Activated naive CD8-positive, alpha-beta T cell treated with anti-CD3 and anti-CD28 coated beads for 36 hours (primary cell): ENCODE results near the gene MYBPC2. TPM values are rescaled to one million over a fixed set of nuclear protein-coding genes. Genes with fewer than 3 reads are reported as not detected.
"Not testable (repeated sequence)": the region's sequence is repeated elsewhere in the genome, so short reads cannot be mapped to it uniquely, and the experiment has no call there.

ENCODE experiments used
- DNase-seq: peaks from one replicate; pipeline ENCODE4 v3.0.0; 2021
- H3K27ac Mint-ChIP-seq: one replicate; pipeline ENCODE4 v1.8.0; 2022; ENCODE audit warnings: mild to moderate bottlenecking, moderate library complexity, mixed read lengths
- H3K27me3 Mint-ChIP-seq: one replicate; pipeline ENCODE4 v1.8.0; 2022; ENCODE audit warnings: mild to moderate bottlenecking, mixed read lengths
- H3K36me3 Mint-ChIP-seq: one replicate; pipeline ENCODE4 v1.8.0; 2021; ENCODE audit warnings: mild to moderate bottlenecking, mixed read lengths
- H3K4me1 Mint-ChIP-seq: one replicate; pipeline ENCODE4 v1.8.0; 2021; ENCODE audit warnings: mixed read lengths
- H3K4me3 Mint-ChIP-seq: one replicate; pipeline ENCODE4 v1.8.0; 2022; ENCODE audit warnings: mild to moderate bottlenecking, moderate library complexity, mixed read lengths
- H3K9me3 Mint-ChIP-seq: one replicate; pipeline ENCODE4 v1.8.0; 2022; ENCODE audit warnings: mixed read lengths
- total RNA-seq, 2 experiments: library from RNA; stranded (reverse); gene quantifications; one replicate each; pipeline ENCODE4 v1.2.3, GENCODE V29; 2021

Gene MYBPC2
- total RNA-seq, 2 experiments from 2014 or later: 0.12 to 0.45 TPM

DNA sequence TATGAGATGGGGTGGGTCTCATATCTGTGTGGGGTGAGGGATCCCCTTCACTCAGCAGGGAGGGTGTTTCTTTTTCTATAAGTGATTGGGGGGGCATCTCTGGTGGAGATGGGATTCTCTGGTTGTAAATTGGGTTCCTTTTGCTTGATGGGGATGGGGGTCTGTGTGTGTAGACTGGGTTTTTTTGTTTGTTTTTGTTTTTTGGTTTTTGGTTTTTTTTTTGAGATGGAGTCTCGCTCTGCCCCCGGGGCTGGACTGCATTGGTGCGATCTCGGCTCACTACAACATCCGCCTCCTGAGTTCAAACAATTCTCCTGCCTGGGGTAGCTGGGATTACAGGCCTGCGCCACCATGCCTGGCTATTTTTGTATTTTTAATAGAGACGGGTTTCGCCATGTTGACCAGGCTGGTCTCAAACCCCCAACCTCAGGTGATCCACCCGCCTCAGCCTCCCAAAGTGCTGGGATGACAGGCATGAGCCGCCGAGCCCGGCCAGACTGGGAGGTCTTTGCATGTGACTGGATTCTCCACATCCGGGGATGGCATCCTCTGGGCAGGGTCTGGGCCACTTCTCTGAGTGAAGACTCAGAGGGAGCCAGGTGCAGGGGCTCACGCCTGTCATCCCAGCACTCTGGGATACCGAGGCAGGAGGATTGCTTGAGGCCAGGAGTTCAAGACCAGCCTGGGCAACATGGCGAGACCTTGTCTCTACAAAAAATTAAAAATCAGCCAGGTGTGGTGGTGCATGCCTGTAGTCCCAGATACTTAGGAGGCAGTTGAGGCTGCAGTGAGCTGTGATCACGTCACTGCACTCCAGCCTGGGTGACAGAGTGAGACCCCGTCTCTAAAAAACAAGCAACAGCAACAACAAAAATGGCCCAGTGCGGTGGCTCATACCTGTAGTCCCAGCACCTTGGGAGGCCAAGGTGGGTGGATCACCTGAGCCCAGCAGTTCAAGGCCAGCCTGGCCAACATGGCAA lies 799 bp downstream of the MYBPC2 start:
- H3K4me1 Mint-ChIP-seq: peaks cover 13% of the 10 kb centered on the region
- H3K36me3 Mint-ChIP-seq: no peaks in the 10 kb centered on the region
- H3K27me3 Mint-ChIP-seq: peaks cover 34% of the 10 kb centered on the region
- peak overlapping the region; percentile 16 for H3K4me3 Mint-ChIP-seq
- no peak for DNase-seq
- no peaks in the 10 kb centered on the region for H3K9me3 Mint-ChIP-seq
- no peak overlapping the region for H3K27ac Mint-ChIP-seq

DNA sequence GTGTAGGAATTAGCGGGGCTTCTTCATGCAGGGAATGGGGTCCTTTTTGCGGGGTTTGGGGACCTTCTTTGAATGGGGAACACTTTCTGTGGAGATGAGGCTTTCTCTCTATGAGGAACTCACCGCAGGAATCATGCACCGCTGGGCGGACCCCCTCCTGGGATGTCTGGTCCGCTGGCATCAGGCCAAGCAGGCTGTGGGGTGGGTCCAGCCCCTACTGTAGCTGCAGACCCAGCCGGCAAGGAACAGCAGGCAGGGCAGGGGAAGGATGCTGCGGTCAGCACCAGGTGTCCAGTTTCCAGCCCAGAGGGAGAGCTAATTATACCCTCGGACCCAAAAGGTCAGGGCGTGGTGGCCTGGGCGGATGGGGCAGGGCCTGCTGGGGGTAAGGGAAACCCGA lies 1.8 kb downstream of the MYBPC2 start:
- H3K9me3 Mint-ChIP-seq: no peaks in the 10 kb centered on the region
- H3K4me1 Mint-ChIP-seq: peaks cover 11% of the 10 kb centered on the region
- H3K4me3 Mint-ChIP-seq: no peak overlapping the region
- H3K36me3 Mint-ChIP-seq: no peaks in the 10 kb centered on the region
- no peak overlapping the region for H3K27ac Mint-ChIP-seq
- DNase-seq: no peak
- peaks cover 29% of the 10 kb centered on the region for H3K27me3 Mint-ChIP-seq

GRCh38 chr19:50435221-50435620 lies 2.5 kb downstream of the MYBPC2 start:
- H3K27ac Mint-ChIP-seq: no peak overlapping the region
- peaks cover 22% of the 10 kb centered on the region for H3K27me3 Mint-ChIP-seq
- DNase-seq: no peak
- H3K4me3 Mint-ChIP-seq: no peak overlapping the region
- H3K9me3 Mint-ChIP-seq: no peaks in the 10 kb centered on the region
- H3K36me3 Mint-ChIP-seq: no peaks in the 10 kb centered on the region
- H3K4me1 Mint-ChIP-seq: peaks cover 11% of the 10 kb centered on the region

- Mint-ChIP-seq H3K27ac (no peak overlapping the region), H3K27me3 (peaks cover 19% of the 10 kb centered on the region)
Observed at GRCh38 chr19:50435627-50436026, 2.9 kb downstream of the MYBPC2 start.

DNA sequence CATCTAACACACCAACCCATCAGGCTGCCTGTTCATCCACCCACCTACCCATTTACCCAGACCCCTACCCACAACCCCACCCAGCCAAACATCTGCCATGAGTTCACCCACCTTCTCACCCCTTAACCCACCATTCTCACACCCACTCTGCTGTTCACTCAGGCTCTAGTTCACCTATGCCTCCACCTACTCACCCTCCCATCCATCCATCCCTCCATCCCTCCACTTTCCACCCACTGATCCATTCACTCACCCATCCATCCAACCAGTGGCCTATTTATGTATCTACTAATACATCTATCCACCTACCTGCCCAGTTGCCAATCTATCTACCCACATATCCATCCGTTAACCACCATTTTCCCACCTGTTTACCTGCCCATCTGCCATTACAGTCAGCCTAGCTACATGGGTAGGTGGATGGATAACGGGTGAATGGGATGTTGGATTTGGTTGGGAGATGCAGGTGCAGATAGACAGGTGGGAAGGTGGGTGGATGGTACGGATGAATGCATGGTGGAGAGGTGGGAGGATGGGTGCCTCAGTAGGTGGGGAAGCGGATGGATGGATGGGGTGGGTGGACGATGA lies 5.3 kb downstream of the MYBPC2 start:
- Mint-ChIP-seq H3K9me3 (no peaks in the 10 kb centered on the region), H3K4me1 (no peaks in the 10 kb centered on the region), H3K27ac (no peak overlapping the region), H3K4me3 (no peak overlapping the region), H3K36me3 (no peaks in the 10 kb centered on the region), H3K27me3 (peaks cover 4% of the 10 kb centered on the region)
- no peak for DNase-seq

More at GRCh38 chr19:50435627-50436026, 2.9 kb downstream of the MYBPC2 start:
- no peak overlapping the region for H3K4me3 Mint-ChIP-seq
- peaks cover 11% of the 10 kb centered on the region for H3K4me1 Mint-ChIP-seq
- no peaks in the 10 kb centered on the region for H3K9me3 Mint-ChIP-seq
- no peaks in the 10 kb centered on the region for H3K36me3 Mint-ChIP-seq
- no peak for DNase-seq

GRCh38 chr19:50439130-50439529 lies 6.4 kb downstream of the MYBPC2 start:
- not testable (repeated sequence) for H3K27me3 Mint-ChIP-seq, H3K4me1 Mint-ChIP-seq, H3K4me3 Mint-ChIP-seq, H3K9me3 Mint-ChIP-seq, H3K36me3 Mint-ChIP-seq, H3K27ac Mint-ChIP-seq, DNase-seq

DNA sequence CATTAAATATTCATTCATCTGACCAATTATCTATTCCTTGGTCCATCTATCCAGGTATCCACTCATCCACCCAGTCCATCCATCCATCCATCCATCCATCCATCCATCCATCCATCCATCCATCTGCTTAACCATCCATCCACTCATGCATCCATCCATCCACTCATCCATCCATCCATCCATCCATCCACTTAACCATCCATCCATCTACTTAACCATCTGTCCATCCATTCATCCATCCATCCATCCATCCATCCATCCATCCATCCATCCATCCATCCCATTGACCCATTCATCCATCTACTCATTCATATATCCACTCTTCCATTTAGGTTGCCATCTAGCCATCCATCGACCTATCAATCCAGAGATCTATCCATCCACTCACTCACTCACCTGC lies 11.4 kb downstream of the MYBPC2 start:
- Mint-ChIP-seq H3K4me3 (no peak overlapping the region), H3K36me3 (peaks cover 2% of the 10 kb centered on the region), H3K9me3 (no peaks in the 10 kb centered on the region)

GRCh38 chr19:50447053-50447452 lies 14.4 kb downstream of the MYBPC2 start:
- H3K36me3 Mint-ChIP-seq: peaks cover 2% of the 10 kb centered on the region
- peaks cover 13% of the 10 kb centered on the region for H3K27me3 Mint-ChIP-seq
- DNase-seq: no peak
- H3K4me3 Mint-ChIP-seq: no peak overlapping the region
- H3K4me1 Mint-ChIP-seq: no peaks in the 10 kb centered on the region
- no peak overlapping the region for H3K27ac Mint-ChIP-seq
- H3K9me3 Mint-ChIP-seq: no peaks in the 10 kb centered on the region

More for the DNA sequence above, 11.4 kb downstream of the MYBPC2 start:
- Mint-ChIP-seq H3K27me3 (no peaks in the 10 kb centered on the region), H3K27ac (no peak overlapping the region), H3K4me1 (no peaks in the 10 kb centered on the region)
- no peak for DNase-seq

- H3K4me1 Mint-ChIP-seq: no peaks in the 10 kb centered on the region
- no peak overlapping the region for H3K4me3 Mint-ChIP-seq
- H3K27ac Mint-ChIP-seq: no peak overlapping the region
- H3K27me3 Mint-ChIP-seq: peaks cover 13% of the 10 kb centered on the region
- H3K9me3 Mint-ChIP-seq: no peaks in the 10 kb centered on the region
- DNase-seq: no peak
- peaks cover 2% of the 10 kb centered on the region for H3K36me3 Mint-ChIP-seq
Observed at GRCh38 chr19:50447750-50448149, 15.1 kb downstream of the MYBPC2 start.

- Mint-ChIP-seq H3K27me3 (peaks cover 13% of the 10 kb centered on the region), H3K4me3 (no peak overlapping the region), H3K4me1 (no peaks in the 10 kb centered on the region), H3K36me3 (peaks cover 2% of the 10 kb centered on the region), H3K27ac (no peak overlapping the region), H3K9me3 (no peaks in the 10 kb centered on the region)
- DNase-seq: no peak
Observed at GRCh38 chr19:50449236-50449899, 16.7 kb downstream of the MYBPC2 start.

DNA sequence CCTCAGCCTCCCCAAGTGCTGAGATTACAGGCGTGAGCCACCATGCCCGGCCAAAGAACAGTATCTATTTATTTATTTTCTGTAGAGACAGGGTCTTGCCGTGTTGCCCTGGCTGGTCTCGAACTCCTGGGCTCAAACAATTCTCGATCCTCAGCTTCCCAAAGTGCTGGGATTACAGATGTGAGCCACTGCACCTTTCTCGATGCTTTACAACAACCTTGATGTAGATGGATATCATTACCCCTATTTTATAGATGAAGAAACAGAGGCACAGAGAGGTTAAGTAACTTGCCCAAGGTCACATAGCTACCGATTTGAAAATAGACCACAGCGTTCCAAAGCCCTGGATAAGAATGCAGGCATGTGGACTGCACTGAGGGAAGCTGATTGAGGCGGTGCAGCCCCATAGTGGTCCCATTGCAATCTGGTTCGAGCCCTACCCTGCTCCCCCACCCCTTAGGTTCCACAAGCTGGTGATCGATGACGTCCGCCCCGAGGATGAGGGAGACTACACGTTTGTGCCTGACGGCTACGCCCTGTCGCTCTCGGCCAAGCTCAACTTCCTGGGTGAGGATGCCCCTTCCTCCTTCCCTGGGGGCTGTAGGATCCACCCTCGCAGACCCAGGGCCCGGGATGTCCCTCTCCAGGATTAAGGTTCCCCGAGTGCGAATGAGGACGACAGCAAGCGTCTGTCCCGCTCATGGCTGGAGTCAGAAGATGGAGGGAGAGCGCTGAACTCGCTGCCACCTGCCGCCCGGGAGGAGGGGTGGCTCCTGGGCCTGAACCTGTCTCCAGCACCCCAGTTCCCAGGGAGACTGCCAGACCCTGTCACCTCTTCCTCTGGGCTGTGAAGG lies 17.9 kb downstream of the MYBPC2 start:
- Mint-ChIP-seq H3K9me3 (no peaks in the 10 kb centered on the region), H3K4me3 (no peak overlapping the region), H3K4me1 (no peaks in the 10 kb centered on the region), H3K36me3 (peaks cover 2% of the 10 kb centered on the region), H3K27ac (no peak overlapping the region), H3K27me3 (peaks cover 13% of the 10 kb centered on the region)
- DNase-seq: no peak

GRCh38 chr19:50451223-50451534 lies 18.5 kb downstream of the MYBPC2 start:
- no peak for DNase-seq
- Mint-ChIP-seq H3K4me3 (no peak overlapping the region), H3K36me3 (peaks cover 2% of the 10 kb centered on the region), H3K27ac (no peak overlapping the region), H3K9me3 (no peaks in the 10 kb centered on the region), H3K4me1 (no peaks in the 10 kb centered on the region), H3K27me3 (peaks cover 13% of the 10 kb centered on the region)

- H3K4me1 Mint-ChIP-seq: no peaks in the 10 kb centered on the region
- H3K4me3 Mint-ChIP-seq: no peak overlapping the region
- H3K27me3 Mint-ChIP-seq: peaks cover 27% of the 10 kb centered on the region
- no peak for DNase-seq
- no peaks in the 10 kb centered on the region for H3K9me3 Mint-ChIP-seq
- H3K36me3 Mint-ChIP-seq: no peaks in the 10 kb centered on the region
- no peak overlapping the region for H3K27ac Mint-ChIP-seq
Observed at GRCh38 chr19:50453243-50453642, 20.6 kb downstream of the MYBPC2 start.

DNA sequence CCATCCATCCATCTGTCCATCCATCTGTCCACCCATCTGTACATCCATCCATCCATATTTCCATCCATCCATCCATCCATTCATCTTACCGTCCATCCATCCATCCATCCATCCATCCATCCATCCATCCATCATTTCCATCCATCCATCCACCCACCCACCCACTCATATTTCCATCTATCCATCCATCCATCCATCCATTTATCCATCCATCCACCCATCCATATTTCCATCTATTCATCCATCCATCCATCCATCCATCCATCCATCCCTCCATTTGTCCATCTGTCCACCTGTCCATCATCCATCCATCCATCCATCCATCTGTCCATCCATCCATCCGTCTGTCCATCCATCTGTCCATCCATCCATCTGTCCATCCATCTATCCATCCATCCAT lies 23.3 kb downstream of the MYBPC2 start:
- H3K27ac Mint-ChIP-seq: no peak overlapping the region
- no peaks in the 10 kb centered on the region for H3K9me3 Mint-ChIP-seq
- no peaks in the 10 kb centered on the region for H3K36me3 Mint-ChIP-seq
- H3K27me3 Mint-ChIP-seq: peaks cover 36% of the 10 kb centered on the region
- DNase-seq: no peak
- H3K4me1 Mint-ChIP-seq: peaks cover 6% of the 10 kb centered on the region
- H3K4me3 Mint-ChIP-seq: no peak overlapping the region

DNA sequence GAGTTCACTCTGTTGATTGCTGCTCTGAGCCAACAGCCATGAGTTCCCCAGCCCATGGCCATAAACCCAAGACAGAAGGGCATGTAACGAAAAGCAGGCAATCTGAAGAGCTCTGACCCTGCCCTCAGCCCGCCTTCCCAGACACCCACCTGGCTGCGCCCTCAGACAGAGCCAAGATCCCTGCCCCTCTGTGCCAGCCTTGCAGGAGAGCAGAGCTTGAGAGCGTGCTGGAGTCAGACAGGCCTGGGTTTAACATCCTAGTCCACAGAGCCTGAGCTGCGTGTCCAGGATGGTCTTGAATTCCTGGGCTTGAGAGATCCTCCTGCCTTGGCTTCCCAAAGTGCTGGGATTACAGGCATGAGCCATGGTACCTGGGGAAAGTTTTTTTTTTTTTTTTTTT lies 24.6 kb downstream of the MYBPC2 start:
- no peak for DNase-seq
- Mint-ChIP-seq H3K4me1 (peaks cover 6% of the 10 kb centered on the region), H3K9me3 (no peaks in the 10 kb centered on the region), H3K4me3 (no peak overlapping the region), H3K36me3 (no peaks in the 10 kb centered on the region), H3K27ac (no peak overlapping the region), H3K27me3 (peaks cover 41% of the 10 kb centered on the region)
